Dedifferentiated amniotic fluid mesenchymal stem cell (primary cell): ENCODE results near the gene ATP5PB.

Experiments
- DNase-seq: peaks from one replicate; pipeline ENCODE4 v3.0.0-alpha.2; 2016; ENCODE audit errors: extremely low spot score

The ATP5PB gene

DNA sequence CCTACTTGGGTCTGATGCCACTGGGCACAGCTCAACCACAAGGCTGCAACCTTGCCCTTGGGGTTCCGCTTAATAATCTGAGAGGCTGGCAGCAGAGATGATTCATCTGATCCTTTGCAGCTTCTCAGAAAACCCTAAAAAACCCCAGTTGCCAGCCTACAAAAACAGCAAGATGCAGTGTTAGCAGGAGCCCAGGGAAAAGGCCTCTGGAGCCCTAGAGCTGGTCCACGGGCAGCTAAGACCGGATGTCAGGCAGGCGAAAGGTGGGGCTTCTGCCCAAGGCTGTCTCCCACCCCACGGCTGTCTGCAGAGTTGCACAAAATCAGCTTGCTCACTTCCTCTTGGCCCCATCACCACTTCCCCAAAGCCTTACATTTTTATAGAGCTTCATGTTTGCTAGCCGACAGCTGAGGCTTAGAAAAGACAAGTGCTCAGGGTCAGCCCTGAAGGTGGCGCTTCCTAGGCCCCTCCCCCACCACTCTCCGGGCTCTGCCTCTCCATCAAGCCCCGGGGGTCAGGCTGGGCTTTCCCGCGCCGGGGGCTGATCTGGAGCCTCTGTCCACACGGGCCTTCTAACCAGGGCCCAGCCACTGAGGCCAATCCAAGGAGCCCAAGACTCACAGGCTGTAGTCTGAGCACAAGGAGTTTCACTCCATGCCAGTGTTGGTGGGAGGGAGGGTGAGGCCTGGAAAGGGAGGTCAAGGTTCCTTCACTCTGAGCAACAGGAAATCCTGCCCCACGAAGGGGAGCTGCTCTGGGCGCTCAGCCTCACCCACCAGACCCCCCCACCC, 58.3 kb downstream of the ATP5PB start:
- no peak for DNase-seq

- DNase-seq = no peak
Observed at GRCh38 chr1:111509997-111510375, 60.7 kb downstream of the ATP5PB start.

DNA sequence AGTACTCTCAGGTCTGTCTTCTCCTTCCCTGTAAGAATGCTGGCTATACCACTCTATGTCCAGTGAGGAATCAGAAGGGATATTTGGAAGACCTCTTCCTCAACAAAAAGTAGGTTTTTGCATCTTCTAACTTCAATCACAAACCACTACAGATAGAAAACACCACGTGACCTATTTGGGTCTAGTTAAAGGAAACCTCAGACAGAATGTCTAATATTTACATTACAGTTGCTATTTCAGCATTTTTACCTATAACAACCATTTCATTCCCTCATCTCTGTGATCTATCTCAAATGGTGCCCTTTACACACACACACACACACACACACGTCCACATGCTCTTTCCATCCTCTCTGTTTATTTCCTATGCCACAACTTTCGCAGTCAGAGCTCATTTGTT, 62.1 kb downstream of the ATP5PB start:
- DNase-seq = no peak
